NT2/D1 (cell line): ENCODE results near the gene LRRFIP1.

Source experiments
- SUZ12 ChIP-seq: IDR thresholded peaks from 2 replicates; pipeline ENCODE4 v1.6.1; 2011; ENCODE audit not compliant: insufficient read length, insufficient read depth; ENCODE audit errors: extremely low read depth
- YY1 ChIP-seq: IDR thresholded peaks from 2 replicates; pipeline ENCODE4 v1.6.1; 2011; ENCODE audit not compliant: insufficient read length, insufficient read depth
- ZNF274 ChIP-seq: IDR thresholded peaks from 2 replicates; pipeline ENCODE4 v1.6.1; 2011; ENCODE audit warnings: mild to moderate bottlenecking, low read depth, low read length

GRCh38 chr2:237600205-237600846, 27.1 kb upstream of the LRRFIP1 start:
- TF ChIP-seq YY1 (no peak), SUZ12 (no peak), ZNF274 (no peak)
